HepG2 (cell line): Measurements from ENCODE around the gene ERMARD. TPM values are rescaled to one million over a fixed set of nuclear protein-coding genes. Genes with fewer than 3 reads are reported as not detected.

Source experiments
- AGO2 ChIP-seq: fragments of 200-400 bp; formaldehyde crosslinking; optimal IDR thresholded peaks from 2 replicates; pipeline ENCODE3; 2017; ENCODE audit warnings: mild to moderate bottlenecking, low read depth, low read length, moderate library complexity
- ASH2L ChIP-seq: fragments of 300-600, 200-600 bp; sonication (generic); IDR thresholded peaks from 2 replicates; pipeline ENCODE4 v1.7.0; 2017; ENCODE audit warnings: low read depth, mild to moderate bottlenecking, moderate library complexity, mixed read lengths, low read length; ENCODE audit not compliant: insufficient read length
- SMARCC2 ChIP-seq: fragments of 450-650 bp; IDR thresholded peaks from 2 replicates; pipeline ENCODE4 v1.6.1; 2017; ENCODE audit warnings: antibody characterized with exemption, mild to moderate bottlenecking
- ZNF768 ChIP-seq: sonication (generic); formaldehyde crosslinking; IDR thresholded peaks from 2 replicates; pipeline ENCODE4 v1.4.0; 2020; ENCODE audit warnings: missing genetic modification reagents
- polyA plus RNA-seq, 8 experiments: library from polyadenylated mRNA; depleted of rRNA in 3 of 8; stranded (reverse) in 7 of 8; unstranded in 1 of 8; fragments of >200 nt; fragmentation: Illumina TruSeq in 4 of 8; extraction: Trizol in 4 of 8; gene quantifications; 2 replicates each; pipeline versions ENCODE4 v1.2.1 to v1.2.3, GENCODE V29; 2011 to 2016; ENCODE audit warnings: low read depth in 4 of 8, missing spikeins in 1 of 8, mixed read lengths in 1 of 8; ENCODE audit not compliant: insufficient read depth in 1 of 8
- total RNA-seq, 5 experiments: library from RNA; depleted of rRNA; stranded (reverse); fragments of >200 nt; fragmentation: Illumina TruSeq; extraction: Trizol; gene quantifications; 2 replicates each; pipeline ENCODE4 v1.2.3, GENCODE V29; 2016; ENCODE audit warnings: low read depth in 1 of 5
- TF ChIP-seq, protein P1 (sequence below): sonication (generic); formaldehyde crosslinking; IDR thresholded peaks from 2 replicates; pipeline ENCODE4 v1.9.0; 2021; ENCODE audit warnings: mild to moderate bottlenecking, missing genetic modification reagents
- TF ChIP-seq, protein P2 (sequence below): sonication (generic); formaldehyde crosslinking; IDR thresholded peaks from 2 replicates; pipeline ENCODE4 v1.9.0; 2021; ENCODE audit warnings: missing genetic modification reagents, borderline replicate concordance

ERMARD gene
- total and polyA plus RNA-seq, 2 of the 13 experiments (the other 11 are each of a cell fraction or from before 2014, with no cell fraction given), result 8.8 to 10.7 TPM

DNA sequence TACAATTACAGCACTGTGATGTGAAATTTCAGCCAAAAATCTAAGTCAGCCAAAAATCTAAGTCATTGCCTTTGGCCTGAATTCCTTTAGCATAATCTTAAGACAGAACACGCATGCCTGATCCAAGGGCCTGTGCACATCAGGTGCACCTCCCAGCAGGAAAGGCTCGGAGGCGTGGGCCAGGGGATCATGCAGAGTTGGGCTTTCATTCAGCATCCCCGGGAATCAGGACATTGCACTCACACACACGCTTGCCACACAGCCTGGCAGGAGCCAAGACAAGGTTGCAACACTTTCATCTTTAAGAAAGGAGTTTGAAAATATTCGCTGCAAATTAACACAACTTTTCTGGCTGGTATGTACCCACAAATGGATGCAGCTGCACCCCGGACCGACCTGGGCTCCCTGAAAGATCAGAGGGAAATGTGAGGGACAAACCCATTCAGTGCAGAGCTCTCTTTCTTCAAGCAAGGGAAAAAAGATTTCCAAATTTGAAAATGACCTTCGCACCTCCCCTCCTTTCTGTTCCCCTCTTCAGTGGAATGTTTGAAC, 48.8 kb downstream of the ERMARD start (continued):
- TF ChIP-seq, protein P1, sequence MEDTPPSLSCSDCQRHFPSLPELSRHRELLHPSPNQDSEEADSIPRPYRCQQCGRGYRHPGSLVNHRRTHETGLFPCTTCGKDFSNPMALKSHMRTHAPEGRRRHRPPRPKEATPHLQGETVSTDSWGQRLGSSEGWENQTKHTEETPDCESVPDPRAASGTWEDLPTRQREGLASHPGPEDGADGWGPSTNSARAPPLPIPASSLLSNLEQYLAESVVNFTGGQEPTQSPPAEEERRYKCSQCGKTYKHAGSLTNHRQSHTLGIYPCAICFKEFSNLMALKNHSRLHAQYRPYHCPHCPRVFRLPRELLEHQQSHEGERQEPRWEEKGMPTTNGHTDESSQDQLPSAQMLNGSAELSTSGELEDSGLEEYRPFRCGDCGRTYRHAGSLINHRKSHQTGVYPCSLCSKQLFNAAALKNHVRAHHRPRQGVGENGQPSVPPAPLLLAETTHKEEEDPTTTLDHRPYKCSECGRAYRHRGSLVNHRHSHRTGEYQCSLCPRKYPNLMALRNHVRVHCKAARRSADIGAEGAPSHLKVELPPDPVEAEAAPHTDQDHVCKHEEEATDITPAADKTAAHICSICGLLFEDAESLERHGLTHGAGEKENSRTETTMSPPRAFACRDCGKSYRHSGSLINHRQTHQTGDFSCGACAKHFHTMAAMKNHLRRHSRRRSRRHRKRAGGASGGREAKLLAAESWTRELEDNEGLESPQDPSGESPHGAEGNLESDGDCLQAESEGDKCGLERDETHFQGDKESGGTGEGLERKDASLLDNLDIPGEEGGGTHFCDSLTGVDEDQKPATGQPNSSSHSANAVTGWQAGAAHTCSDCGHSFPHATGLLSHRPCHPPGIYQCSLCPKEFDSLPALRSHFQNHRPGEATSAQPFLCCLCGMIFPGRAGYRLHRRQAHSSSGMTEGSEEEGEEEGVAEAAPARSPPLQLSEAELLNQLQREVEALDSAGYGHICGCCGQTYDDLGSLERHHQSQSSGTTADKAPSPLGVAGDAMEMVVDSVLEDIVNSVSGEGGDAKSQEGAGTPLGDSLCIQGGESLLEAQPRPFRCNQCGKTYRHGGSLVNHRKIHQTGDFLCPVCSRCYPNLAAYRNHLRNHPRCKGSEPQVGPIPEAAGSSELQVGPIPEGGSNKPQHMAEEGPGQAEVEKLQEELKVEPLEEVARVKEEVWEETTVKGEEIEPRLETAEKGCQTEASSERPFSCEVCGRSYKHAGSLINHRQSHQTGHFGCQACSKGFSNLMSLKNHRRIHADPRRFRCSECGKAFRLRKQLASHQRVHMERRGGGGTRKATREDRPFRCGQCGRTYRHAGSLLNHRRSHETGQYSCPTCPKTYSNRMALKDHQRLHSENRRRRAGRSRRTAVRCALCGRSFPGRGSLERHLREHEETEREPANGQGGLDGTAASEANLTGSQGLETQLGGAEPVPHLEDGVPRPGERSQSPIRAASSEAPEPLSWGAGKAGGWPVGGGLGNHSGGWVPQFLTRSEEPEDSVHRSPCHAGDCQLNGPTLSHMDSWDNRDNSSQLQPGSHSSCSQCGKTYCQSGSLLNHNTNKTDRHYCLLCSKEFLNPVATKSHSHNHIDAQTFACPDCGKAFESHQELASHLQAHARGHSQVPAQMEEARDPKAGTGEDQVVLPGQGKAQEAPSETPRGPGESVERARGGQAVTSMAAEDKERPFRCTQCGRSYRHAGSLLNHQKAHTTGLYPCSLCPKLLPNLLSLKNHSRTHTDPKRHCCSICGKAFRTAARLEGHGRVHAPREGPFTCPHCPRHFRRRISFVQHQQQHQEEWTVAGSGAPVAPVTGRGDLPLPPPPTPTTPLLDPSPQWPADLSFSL (CRISPR knock-in tag), result peak; percentile 5; the same call in 1 of the 2 replicates
- no peak for TF ChIP-seq AGO2
- TF ChIP-seq ZNF768, result no peak; the same call in 1 of the 2 replicates
- TF ChIP-seq SMARCC2, result no peak
- TF ChIP-seq, protein P2, sequence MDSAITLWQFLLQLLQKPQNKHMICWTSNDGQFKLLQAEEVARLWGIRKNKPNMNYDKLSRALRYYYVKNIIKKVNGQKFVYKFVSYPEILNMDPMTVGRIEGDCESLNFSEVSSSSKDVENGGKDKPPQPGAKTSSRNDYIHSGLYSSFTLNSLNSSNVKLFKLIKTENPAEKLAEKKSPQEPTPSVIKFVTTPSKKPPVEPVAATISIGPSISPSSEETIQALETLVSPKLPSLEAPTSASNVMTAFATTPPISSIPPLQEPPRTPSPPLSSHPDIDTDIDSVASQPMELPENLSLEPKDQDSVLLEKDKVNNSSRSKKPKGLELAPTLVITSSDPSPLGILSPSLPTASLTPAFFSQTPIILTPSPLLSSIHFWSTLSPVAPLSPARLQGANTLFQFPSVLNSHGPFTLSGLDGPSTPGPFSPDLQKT (CRISPR knock-in tag), result no peak
- TF ChIP-seq ASH2L, result no peak
- TF ChIP-seq, all 625 proteins: peak for 21
